NCI-H1092 (cell line): ENCODE data around the gene ST7.
"Not testable (repeated sequence)": the region's sequence is repeated elsewhere in the genome, so short reads cannot be mapped to it uniquely, and the experiment has no call there.

Experiments used
- DNase-seq: peaks from one replicate; lab custom pipeline; 2025; lab: John Stamatoyannopoulos, UW

ST7 gene

GRCh38 chr7:117030793-117031192 lies 77.5 kb downstream of the ST7 start:
- DNase-seq = not testable (repeated sequence)

DNA sequence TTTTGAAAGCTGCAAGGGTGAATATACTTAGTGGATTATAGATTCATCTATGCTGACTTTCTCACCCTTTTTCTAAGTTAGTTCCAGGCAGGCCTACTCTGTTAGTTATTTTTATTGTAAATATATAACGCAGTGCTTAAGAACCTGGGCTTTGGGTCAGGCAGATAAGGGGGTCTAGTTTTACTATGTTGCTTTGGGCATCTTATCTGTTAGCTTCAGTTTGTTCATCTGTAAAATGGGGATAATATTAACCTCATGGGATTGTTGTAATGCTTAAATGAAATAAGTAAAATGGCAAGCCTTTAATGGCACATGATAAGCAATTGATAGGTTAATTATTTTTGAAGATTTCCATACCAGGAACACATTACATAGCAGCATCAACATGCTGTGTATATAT lies 79.5 kb downstream of the ST7 start:
- DNase-seq = no peak

GRCh38 chr7:117034851-117035464 lies 81.7 kb downstream of the ST7 start:
- DNase-seq = no peak

DNA sequence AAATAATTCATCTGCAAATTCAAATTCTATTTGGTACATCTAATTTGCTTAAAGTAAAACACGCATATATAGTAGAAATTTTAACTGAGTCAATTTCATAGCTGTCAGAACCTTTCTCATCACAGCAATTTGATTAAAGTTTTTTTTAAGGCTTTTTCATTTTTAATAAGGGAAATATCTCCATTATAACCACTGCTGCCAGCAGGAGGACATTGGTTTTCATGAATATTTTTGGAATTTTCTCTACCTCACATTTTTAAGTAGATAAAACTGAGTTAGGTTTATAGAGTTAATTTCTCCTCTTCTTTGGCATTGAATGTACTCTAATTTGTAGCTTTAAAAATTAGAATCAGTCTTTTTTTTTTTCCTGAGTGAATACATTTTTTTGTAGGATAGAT lies 82.2 kb downstream of the ST7 start:
- DNase-seq = no peak

- DNase-seq = no peak
These were observed 82.9 kb downstream of the ST7 start for GRCh38 chr7:117036053-117036669.

DNA sequence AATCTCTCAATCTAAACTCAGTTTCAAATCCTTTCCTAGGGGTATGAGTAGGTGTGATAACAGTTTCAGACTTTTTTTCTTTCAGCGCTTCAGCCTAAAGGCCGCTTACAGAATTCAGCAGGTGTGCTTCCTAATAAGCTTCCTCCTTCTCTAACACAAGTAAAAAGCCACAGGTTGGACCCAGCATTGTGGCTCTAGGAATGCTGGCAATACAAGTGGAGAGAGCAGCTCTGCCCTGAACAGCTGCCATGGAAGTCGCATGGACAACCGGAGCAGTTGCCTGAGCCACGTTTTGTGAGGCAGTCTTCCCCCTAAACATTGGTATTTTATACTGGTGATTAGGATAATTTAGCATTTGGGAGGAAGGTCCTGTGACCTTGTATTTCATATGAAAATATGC lies 83.5 kb downstream of the ST7 start:
- DNase-seq = no peak

DNA sequence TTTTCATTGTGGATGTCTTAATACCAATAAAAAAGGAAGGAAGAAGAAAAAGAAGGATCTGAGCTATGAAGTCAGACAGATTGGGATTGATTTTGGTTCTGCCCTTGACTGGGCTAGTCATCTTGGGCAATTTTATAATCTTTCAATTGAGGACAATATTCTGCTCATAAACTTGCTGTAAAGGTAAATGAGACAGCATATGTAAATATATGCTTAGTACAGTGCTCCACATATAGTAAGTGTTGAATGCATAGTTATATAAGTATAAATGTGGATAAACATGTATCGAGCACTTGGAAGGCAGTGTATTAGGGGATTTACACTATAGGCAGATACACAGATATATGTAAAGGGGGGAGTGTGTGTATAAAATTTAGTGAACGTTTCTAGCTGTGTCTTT lies 85.1 kb downstream of the ST7 start:
- DNase-seq = no peak

DNA sequence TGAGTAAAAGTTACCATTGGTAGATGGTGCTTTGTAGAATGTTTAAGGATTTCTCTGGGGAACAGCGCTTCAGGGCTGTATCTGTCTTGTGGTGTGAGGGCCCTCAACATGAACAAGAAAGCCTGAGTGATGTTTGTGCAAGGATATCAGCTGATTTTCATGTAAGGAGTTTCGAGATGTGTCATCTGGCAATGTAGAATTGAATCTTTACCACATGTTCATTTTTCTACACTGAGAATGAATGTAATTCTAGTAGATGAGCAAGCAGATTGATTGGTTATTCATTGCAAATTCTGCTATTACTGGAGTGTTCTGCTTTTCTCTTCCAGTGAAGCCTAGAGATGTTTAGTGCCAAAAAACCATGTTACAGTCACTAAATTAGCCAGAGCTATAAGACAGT lies 87.7 kb downstream of the ST7 start:
- DNase-seq = no peak

- DNase-seq = no peak
These were observed 88.5 kb downstream of the ST7 start for GRCh38 chr7:117041822-117042221.

DNA sequence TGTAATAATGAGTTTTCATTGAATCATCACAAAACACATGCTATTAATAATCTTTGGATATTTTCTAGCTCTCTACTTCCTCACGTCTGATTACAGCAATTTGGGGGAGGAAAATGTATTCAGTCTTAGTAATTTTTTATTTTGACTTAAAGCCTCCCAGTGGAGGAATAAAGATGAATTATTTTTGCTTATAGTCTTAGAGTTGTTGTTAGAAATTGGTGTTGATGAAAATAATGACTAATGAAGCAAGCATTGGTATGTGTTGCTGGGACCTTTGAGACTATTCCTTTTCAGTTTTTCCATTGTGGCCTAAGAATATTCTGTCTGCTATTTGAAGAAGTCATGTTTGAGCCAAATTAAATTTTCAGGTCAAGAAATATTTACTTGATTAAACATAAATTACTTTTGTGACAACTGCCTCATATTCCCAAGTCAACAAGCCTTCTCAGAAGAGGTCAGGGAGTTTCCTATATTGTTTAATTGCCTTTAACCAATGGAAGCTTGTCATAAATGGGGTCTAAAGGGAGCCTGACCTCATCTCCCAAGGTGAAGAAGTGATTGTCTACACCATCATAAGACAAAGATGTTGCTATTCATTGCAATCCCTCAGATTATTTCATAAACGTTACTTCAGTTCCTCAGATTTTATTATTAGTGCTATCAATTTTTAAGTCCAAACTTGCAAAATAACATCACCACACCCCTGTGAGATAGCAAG lies 90.0 kb downstream of the ST7 start:
- DNase-seq = no peak

GRCh38 chr7:117044664-117045063 lies 91.4 kb downstream of the ST7 start:
- DNase-seq = no peak

DNA sequence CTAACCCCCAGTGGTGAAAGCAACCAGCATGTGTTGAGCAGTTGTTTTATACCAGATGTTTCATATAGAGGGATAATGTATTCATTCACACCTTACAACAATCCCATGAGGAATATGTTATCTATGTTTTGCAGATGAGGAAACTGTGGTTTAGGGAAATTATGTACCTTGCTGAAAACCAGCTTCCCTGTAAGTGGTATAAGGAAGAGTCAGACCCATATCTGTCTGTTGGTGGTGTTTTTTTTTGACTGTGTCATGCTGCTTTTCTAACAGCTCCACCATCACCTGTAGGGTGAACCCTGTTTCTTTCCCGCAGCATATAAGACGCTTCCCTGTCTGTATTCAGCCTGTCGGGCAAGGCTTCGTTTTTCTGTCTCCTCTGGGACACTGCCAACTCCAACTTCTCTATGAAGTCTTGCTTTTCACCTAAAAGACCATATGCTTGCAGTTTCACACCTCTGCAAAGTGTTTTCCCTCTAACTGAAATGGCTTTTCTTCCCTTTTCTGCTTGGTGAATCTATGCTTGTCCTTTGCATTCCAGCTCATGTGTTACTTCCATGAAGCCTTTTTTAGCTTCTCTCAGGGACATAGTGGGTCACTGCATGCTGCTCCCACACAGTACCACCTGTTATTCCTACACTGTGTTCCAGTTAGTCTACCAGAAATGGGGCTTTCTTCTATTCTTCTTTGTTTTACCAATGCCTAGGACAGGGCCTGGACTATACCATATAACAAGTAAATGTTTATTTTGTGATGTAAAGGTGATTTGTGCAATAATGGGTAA lies 92.8 kb downstream of the ST7 start:
- DNase-seq = no peak

GRCh38 chr7:117047496-117047895 lies 94.2 kb downstream of the ST7 start:
- DNase-seq = no peak

DNA sequence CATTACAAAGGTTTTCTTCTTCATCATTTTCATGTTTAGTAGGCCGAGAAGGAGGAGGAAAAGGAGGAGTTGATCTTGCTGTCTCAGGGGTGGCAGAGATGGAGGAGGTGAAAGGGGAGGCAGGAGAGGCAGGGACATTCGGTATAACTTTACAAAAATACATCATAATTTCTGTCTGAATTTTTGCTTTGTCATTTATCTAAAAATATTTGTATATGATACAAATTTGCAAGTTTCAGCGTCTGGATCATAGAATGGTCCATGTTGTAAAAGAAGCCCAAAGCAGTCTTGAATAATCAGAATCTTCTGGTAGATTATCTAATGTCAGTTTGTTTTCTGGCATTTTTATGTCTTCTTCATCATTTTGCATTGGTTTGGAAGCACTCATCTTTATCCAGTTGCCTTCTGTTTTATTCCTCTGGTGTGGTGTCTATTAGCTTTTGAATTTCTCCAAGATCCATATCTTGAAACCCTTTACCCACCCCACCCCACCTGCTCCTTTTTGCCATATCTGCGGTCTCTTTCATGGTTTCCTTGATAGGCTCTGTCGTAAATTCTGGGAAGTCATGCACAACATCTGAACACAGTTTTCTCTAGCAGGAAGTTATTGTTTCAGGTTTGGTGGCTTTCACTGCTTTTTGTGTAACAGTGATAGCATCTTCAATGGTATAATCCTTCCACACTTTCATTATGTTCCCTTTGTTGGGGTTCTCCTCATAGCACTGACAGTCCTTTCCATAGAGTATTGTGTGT lies 95.0 kb downstream of the ST7 start:
- DNase-seq = no peak

DNA sequence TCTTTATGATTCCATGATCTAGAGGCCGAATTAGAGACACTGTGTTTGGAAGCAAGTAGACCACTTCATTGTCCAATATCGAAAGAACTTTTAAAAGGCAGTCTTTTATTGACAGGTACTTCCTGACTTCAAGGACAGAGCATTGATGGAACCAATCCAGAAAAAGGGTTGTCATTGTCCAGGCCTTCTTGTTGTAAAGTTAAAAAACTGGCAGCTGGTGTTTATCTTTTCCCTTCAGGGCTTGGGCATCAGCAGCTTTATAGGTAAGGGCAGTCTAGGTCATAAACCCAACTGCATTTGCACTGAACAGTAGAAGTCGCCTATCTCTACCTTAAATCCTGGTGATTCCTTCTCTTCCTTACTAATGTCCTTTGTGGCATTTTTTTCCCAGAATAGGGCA lies 95.6 kb downstream of the ST7 start:
- DNase-seq = no peak

- no peak for DNase-seq
These were observed 98.5 kb downstream of the ST7 start for GRCh38 chr7:117051808-117052207.

DNA sequence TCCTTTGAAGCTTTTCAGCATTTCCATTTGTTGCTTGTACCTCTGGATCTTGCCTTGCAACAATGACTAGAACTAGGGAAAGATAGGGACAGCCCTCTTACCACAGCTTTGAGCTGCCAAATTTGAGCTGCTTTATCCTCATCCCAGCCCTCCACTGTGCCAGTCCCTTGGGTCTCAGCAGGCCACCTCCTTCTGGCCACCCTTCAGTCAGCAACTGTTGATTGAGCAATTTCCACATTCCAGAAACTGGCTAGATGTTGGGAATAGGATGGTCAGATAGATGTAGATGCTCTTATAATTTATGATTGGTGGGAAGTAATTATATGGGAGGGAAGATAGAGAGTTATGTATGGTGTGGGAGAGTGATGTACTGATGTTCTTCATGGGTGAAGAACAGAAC lies 100.1 kb downstream of the ST7 start:
- DNase-seq = no peak

DNA sequence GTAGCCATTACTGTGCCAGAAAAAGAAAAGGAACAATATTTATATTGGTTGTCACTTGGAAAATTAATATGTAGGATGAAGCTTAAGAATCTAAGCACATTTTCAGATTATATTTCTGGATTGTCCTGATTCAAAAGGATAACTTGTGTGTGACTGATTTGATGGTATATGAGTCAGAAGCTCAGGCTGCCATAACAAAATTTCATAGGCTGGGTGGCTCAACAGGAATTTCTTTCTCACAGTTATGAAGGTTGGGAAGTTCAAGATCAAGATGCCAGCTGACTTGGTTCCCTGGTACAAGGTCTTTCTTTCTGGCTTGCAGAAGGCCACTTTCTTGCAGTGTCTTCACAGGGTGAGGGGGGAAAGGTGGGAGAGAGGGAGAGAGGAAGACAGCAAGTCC lies 108.5 kb downstream of the ST7 start:
- no peak for DNase-seq

DNA sequence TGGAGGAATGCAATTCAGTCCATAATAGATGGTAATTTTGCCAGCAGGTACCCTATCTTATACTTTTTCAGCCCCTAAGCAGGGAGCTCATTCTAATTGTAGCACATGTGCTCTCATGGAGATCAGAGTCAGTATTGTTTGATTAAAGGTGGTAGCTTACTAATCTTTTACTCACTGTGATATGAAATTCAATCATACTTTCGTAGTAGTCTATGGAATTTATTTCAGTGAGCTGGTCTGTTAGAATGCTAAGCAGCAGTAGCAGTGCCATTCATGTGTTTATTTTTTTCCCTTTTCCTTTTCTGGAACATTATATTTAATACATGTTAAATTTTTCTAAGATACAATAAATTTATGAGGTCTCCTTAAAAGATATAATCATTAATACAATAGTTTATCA lies 109.0 kb downstream of the ST7 start:
- no peak for DNase-seq

DNA sequence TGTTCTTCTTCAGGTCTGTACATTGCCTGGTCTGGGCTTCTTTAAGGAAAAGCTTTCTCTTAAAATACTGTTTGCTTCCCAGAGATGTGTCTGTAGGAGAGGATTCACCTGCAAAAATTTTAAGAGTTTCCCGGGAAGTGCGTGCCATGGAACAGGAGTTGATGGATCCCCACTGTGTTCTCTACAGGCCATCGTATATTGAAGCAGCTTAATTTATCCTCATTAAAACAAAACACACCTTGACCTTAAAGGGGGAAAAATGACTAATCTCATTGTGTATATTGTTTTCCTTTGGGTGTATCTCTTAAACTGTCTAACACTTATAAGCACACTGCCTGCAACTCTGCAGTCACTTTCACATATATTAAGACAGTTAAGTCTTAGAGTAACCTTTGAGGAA lies 111.4 kb downstream of the ST7 start:
- DNase-seq = no peak

DNA sequence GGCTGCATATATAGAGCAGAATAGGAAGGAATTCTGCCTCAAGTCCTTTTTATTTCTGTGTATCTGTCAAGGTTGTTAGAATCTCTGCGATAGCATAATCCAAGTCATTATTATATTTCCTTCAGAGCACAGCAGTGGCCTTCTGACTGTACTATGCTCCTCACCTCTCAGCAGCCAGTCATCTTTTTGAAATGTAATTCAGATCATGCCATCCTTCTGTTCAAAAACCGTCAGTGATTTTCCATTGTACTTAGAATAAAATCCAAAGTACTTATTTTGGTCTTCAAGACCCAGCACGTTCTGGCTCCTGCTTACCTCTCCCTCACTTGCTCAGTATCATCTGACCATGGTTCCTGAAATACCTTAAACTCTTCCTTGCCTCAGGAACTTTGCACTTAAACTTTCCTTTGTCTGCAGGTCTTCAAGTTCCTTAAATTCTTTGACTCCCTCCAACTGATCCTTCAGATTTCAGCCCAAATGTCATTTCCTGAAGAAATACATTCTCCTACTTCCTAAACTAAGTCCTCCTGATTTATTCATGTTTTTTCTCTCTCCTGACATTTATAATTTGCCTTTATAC lies 112.4 kb downstream of the ST7 start:
- DNase-seq = no peak

DNA sequence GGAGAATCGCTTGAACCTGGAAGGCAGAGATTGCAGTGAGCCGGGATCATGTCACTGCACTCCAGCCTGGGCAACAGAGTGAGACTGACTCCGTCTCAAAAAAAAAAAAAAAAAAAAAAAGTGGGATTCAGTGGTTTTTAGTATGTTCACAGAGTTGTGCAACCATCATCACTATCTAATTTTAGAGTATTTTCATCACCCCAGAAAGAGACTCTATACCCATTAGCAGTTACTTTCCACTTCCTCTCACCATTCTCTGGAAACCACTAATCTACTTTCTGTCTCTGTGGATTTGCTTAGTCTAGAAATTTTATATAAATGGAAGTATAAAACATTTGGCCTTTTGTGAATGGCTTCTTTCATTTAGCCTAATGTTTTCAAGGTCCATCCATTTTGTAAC lies 113.4 kb downstream of the ST7 start:
- no peak for DNase-seq
